Measurements from ENCODE around the gene GABRB1. TPM values are rescaled to one million over a fixed set of nuclear protein-coding genes. Genes with fewer than 3 reads are reported as not detected.

Gene GABRB1
- total RNA-seq, 2 donors from 2014 or later = not detected

- WGBS = 95% methylated on average over 3 of the region's 3 CpGs
- TF ChIP-seq POLR2A (IDR thresholded peaks at IDR 0.05) = no peak
- TF ChIP-seq, protein P1, sequence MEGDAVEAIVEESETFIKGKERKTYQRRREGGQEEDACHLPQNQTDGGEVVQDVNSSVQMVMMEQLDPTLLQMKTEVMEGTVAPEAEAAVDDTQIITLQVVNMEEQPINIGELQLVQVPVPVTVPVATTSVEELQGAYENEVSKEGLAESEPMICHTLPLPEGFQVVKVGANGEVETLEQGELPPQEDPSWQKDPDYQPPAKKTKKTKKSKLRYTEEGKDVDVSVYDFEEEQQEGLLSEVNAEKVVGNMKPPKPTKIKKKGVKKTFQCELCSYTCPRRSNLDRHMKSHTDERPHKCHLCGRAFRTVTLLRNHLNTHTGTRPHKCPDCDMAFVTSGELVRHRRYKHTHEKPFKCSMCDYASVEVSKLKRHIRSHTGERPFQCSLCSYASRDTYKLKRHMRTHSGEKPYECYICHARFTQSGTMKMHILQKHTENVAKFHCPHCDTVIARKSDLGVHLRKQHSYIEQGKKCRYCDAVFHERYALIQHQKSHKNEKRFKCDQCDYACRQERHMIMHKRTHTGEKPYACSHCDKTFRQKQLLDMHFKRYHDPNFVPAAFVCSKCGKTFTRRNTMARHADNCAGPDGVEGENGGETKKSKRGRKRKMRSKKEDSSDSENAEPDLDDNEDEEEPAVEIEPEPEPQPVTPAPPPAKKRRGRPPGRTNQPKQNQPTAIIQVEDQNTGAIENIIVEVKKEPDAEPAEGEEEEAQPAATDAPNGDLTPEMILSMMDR (IDR thresholded peaks at IDR 0.05) = no peak
- TF ChIP-seq POLR2AphosphoS5 (IDR thresholded peaks at IDR 0.05) = no peak
Measured at GRCh38 chr4:47473141-47473750, 441.9 kb downstream of the GABRB1 start.

GRCh38 chr4:47474799-47475198 is 443.4 kb downstream of the GABRB1 start:
- no peak overlapping the region for H3K4me3 ChIP-seq
- no peak overlapping the region for H3K27ac ChIP-seq
- DNase-seq (ENCODE audit: low spot score) = no peak
- H3K4me1 ChIP-seq (replicated peaks) = no peaks in the 10 kb centered on the region
- 71% methylated on average over 4 of the region's 4 CpGs for WGBS
- no peaks in the 10 kb centered on the region for H3K9me3 ChIP-seq
- TF ChIP-seq POLR2A (IDR thresholded peaks at IDR 0.05) (no peak), POLR2AphosphoS5 (IDR thresholded peaks at IDR 0.05) (no peak)
- TF ChIP-seq, protein P1 (IDR thresholded peaks at IDR 0.05) = no peak
- H3K27me3 ChIP-seq (replicated peaks; ENCODE audit: insufficient read depth) = no peaks in the 10 kb centered on the region
- intact Hi-C loops (cut with DNase I) = no loop called here
- H3K36me3 ChIP-seq = no peaks in the 10 kb centered on the region

More at GRCh38 chr4:47473141-47473750, 441.9 kb downstream of the GABRB1 start:
- H3K9me3 ChIP-seq = no peaks in the 10 kb centered on the region
- no peak for DNase-seq (ENCODE audit: low spot score)
- H3K4me3 ChIP-seq = no peak overlapping the region
- no peak overlapping the region for H3K27ac ChIP-seq
- no peaks in the 10 kb centered on the region for H3K4me1 ChIP-seq (replicated peaks)
- H3K36me3 ChIP-seq = no peaks in the 10 kb centered on the region
- intact Hi-C loops (cut with DNase I) = no loop called here
- no peaks in the 10 kb centered on the region for H3K27me3 ChIP-seq (replicated peaks; ENCODE audit: insufficient read depth)

- no peaks in the 10 kb centered on the region for H3K4me1 ChIP-seq (replicated peaks)
- TF ChIP-seq POLR2A (IDR thresholded peaks at IDR 0.05) (no peak), POLR2AphosphoS5 (IDR thresholded peaks at IDR 0.05) (no peak)
- TF ChIP-seq, protein P1 (IDR thresholded peaks at IDR 0.05) = no peak
- WGBS = 80% methylated on average over 1 of the region's 1 CpG
- intact Hi-C loops (cut with DNase I) = no loop called here
- no peaks in the 10 kb centered on the region for H3K9me3 ChIP-seq
- H3K4me3 ChIP-seq = no peak overlapping the region
- H3K27me3 ChIP-seq (replicated peaks; ENCODE audit: insufficient read depth) = no peaks in the 10 kb centered on the region
- no peaks in the 10 kb centered on the region for H3K36me3 ChIP-seq
- DNase-seq (ENCODE audit: low spot score) = no peak
- no peak overlapping the region for H3K27ac ChIP-seq
Measured at GRCh38 chr4:47475411-47475810, 444.0 kb downstream of the GABRB1 start.

Other genes starting within 250 kb of the GABRB1 start
- gene COX7B2, start 122.3 kb upstream of the GABRB1 start, total RNA-seq = 1 to 10 TPM in 1 of 2 donors, not detected in 1; 5.8 TPM
- under 1 TPM in 1 of 2 donors, not detected in 1; 0.28 TPM for gene GABRA4, start 38.0 kb upstream of the GABRB1 start, total RNA-seq

Measured in prostate gland (tissue), 2 donors.